HG03520 (cell line): ENCODE results near the gene LILRB4.
"Not testable (repeated sequence)": the region's sequence is repeated elsewhere in the genome, so short reads cannot be mapped to it uniquely, and the experiment has no call there.

ENCODE experiments used
- ATAC-seq: cut with Tn5 transposase; IDR thresholded peaks from one replicate; pipeline ENCODE4 v1.9.1; 2021; ENCODE audit warnings: mild to moderate bottlenecking, moderate library complexity; ENCODE audit not compliant: unreplicated experiment

The LILRB4 gene

DNA sequence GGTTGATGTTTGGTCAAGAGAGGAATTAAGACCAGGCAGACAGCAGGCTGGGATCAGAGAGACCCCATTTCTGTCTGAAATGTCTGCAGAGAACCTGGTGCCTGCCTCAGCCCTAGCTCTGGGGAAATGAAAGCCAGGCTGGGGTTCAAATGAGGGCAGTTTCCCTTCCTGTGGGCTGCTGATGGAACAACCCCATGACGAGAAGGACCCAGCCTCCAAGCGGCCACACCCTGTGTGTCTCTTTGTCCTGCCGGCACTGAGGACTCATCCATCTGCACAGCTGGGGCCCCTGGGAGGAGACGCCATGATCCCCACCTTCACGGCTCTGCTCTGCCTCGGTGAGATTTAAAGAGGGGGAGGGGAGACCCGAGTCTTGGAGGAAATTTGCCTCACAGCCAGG, at the start of gene LILRB4:
LILRB4 (plus strand) TSS at position 256 of the 400 bp plus-strand sequence; CDS start at position 305, 49 bp downstream.
- no peak for ATAC-seq

DNA sequence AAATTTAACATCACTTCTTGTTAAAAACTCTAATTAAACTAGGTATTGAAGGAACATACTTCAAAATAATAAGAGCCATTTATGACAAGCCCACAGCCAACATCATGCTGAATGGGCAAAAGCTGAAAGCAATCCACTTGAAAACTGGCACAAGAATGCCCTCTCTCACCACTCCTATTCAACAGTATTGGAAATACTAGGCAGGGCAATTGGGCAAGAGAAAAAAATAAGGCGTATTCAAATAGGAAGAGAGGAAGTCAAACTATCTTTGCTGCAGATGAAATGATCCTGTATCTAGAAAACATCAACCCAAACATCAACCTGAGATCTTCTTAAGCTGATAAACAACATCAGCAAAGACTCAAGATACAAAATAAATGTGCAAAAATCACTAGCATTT, 48.1 kb upstream of the LILRB4 start:
- ATAC-seq, result no peak

DNA sequence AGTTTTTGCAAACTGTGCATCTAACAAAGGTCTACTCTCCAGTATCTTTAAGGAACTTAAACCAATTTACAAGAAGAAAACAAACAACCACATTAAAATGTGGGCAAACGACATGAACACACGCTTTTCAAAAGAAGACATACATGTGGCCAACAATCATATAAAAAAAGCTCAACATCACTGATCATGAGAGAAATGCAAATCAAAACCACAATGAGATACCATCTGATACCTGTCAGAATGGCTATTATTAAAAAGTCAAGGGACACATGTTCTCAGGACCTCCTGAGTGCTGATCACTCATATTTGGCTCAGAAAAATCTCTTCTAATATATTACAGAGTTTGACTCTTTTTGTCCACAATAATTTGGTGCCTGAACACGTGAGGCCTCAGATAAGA, 46.7 kb upstream of the LILRB4 start:
- no peak for ATAC-seq

DNA sequence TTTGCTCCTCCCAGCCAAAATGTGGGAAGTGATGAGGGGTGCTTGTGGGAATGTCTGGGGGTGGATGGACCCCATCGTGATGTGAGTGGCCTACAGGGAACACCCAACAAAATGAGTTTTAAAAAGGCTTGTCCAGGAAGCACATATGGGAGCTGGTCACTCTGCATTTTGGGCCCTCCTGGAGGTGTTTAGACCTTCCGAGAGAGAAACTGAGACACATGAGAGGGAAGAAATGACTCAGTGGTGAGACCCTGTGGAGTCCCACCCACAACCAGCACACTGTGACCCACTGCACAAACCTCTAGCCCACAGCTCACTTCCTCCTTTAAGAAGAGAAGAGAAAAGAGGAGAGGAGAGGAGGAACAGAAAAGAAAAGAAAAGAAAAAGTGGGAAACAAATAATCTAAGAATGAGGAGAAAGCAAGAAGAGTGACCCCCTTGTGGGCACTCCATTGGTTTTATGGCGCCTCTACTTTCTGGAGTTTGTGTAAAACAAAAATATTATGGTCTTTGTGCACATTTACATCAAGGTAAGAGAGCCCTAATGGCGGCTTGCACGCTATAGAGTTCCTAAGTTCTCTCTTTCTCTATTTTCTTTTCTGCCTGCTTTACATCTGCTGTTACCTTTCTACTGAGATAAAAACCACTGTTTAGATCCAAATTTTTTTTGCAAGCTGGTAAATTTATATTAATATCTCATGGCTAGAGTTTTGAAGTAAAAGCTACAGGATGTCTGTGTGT, 45.8 kb upstream of the LILRB4 start:
- ATAC-seq, result peak; percentile 82

DNA sequence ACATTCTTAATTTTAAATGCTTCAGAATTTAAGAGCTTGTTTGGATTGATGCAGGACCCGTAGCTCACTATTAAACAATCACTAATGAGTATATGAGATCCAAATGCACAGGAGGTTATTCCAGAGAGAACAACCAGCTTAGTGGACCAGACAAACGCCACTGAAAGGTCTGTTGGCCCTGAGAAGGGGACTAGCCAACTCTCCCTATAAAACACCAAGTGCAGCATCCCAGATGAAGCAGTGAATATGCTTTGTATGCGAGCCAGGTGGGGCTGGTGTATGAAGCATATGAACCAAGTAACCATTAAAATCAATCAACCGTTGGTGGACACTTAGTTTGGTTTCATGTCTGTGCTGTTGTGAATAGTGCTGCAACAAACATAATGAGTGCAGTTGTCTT, 42.3 kb upstream of the LILRB4 start:
- no peak for ATAC-seq

DNA sequence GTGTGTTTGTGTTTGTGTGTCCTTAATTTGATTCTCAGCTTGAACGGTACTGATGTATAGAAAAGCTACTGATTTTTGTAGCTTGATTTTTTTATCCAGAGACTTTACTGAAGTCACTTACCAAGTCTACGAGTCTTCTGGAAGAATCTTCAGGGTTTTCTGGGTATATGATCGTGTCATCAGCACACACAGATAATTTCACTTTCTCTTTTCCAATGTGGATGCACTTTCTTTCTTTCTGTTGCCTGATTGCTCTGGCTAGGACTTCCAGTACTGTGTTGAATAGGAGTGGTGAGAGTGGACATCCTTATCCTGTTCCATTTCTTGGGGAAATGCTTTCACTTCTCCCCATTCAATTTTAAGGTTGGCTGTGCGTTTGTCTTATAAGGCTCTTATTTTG, 40.4 kb upstream of the LILRB4 start:
- ATAC-seq, result no peak

DNA sequence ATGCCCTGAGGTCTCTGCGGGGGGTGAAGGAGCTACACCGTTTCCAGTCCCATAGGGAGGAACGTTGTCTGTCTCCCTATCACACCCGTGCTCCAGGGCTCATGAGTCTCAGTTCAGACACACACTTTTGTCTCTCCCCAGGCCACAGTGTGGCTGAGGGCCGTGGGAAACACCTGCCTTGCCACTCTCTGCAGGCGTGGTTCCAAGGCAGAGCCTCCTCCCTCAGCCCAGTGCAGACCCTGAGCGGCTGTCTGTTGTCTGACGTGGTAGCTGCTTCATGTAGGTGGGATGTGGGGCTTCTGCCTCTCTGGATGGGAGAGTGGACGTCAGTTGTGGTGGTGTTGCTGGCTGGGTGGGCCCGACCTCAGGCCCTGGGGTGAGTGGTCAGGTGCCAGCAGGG, 38.6 kb upstream of the LILRB4 start:
- not testable (repeated sequence) for ATAC-seq

DNA sequence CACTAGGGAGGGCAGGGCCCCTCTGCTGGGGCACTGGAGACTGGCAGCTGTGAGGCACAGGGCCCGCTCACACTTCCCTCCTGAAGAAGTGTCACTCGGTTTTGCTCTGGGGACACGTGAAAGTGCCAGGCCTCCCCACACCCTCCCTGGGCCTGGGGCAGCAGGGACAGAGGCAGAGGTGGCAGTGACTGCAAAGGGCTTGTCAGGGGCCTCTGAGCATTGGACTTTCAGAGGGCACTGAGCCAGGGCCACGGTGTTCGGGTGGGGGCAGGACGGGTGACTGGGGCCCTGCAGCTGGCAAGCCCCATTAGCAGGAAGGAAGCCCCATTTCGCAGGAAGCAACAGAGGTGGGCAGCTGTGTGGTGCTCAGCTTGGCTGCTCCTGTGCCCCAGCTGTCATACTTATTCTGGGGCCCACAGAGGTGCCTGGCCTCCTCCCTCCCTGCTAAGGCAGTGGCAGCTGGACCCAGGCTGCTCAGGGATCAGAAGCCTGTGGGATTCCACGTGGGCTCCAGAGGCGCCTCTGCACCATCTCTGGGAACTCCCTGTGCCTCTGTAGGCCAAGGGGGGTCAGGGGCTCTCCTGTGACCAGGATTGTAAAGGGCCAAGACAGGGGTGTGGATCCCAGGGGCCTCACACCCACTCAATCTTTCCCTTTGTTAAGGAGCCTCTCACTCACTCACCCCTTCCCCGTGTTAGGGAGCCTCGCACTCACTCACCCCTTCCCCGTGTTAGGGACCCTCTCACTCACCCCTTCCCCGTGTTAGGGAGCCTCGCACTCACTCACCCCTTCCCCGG, 37.7 kb upstream of the LILRB4 start:
- ATAC-seq, result not testable (repeated sequence)

DNA sequence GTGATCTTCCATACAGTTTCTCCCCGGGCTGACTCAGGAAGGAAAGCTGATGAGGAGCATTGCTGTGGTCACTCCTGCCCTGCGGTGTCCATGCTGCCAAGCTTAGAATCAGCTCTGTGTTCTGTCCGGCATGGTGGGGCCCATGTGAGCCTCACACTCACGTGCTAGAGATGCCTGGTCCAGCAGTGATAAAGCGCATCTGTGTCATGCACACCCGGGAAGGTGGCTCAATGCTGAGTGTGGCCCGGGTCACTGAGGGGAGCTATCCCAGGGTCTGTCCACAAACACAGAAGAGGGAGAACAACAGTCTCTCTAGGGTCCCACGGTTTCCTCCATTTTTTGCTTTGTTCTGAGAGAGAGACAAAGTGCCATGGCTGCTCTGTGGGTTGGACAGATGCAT, 36.0 kb upstream of the LILRB4 start:
- no peak for ATAC-seq

DNA sequence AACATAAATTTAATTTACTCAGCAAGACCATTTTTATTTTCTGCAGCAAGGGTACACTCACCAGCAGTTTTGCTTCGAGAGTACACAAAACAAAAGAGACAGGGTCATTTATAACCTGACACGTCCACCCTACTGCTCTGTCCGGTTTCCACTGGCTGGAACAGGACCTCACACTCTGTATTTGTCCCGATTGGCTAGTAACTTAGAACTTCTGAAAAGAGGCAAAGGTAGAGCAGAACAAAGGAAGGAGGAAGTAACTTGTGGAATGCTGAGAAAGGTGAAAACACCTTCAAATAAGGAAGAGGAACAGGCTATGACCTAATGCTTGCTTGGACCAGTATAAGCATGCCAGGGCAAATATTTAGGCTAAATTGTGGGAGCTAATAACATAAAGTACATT, 34.9 kb upstream of the LILRB4 start:
- not testable (repeated sequence) for ATAC-seq

DNA sequence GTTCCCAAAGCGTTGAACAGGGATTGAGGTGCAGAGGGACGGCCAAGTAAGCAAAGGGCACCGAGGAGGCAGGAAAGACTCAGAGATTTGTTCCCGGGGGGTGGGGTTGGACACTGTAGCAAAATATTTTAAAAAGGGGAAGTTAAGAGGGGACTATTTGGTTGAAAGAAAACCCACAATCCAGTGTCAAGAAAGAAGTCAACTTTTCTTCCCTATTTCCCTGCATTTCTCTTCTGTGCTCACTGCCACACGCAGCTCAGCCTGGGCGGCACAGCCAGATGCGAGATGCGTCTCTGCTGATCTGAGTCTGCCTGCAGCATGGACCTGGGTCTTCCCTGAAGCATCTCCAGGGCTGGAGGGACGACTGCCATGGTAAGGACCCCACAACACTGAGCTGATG, 32.5 kb upstream of the LILRB4 start, which contains the start of gene LILRB1:
LILRB1 (plus strand) TSS at position 223 of the 400 bp plus-strand sequence. CDS start 590 bp downstream, outside the sequence.
- not testable (repeated sequence) for ATAC-seq

DNA sequence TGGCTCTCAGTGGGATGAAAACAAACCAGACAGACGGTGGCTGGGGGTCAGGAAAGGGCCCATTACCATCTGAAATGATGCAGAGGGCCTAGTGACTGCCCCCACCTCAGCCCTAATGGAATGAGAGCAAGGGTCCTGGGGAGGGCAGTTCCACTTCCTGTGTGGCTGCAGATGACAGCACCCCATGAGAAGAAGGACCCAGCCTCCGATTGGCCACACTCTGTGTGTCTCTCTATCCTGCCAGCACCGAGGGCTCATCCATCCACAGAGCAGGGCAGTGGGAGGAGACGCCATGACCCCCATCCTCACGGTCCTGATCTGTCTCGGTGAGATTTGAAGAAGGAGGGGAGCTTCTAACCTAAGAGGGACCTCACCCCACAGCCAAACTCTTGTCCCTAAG, 32.0 kb upstream of the LILRB4 start:
- no peak for ATAC-seq

DNA sequence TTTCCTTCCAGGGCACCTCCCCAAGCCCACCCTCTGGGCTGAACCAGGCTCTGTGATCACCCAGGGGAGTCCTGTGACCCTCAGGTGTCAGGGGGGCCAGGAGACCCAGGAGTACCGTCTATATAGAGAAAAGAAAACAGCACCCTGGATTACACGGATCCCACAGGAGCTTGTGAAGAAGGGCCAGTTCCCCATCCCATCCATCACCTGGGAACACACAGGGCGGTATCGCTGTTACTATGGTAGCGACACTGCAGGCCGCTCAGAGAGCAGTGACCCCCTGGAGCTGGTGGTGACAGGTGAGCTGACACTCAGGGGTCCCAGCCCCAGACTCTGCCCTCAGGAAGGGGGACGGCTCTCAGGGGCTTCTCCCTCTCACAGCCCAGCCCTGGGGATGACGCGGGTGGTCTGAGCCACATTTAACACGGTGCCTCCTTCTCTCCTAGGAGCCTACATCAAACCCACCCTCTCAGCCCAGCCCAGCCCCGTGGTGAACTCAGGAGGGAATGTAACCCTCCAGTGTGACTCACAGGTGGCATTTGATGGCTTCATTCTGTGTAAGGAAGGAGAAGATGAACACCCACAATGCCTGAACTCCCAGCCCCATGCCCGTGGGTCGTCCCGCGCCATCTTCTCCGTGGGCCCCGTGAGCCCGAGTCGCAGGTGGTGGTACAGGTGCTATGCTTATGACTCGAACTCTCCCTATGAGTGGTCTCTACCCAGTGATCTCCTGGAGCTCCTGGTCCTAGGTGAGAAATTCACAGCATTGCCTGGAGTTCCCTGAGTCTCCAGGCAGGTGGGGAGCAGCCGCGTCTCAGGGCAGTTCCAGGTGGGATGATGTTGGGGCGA, 31.1 kb upstream of the LILRB4 start:
- not testable (repeated sequence) for ATAC-seq

DNA sequence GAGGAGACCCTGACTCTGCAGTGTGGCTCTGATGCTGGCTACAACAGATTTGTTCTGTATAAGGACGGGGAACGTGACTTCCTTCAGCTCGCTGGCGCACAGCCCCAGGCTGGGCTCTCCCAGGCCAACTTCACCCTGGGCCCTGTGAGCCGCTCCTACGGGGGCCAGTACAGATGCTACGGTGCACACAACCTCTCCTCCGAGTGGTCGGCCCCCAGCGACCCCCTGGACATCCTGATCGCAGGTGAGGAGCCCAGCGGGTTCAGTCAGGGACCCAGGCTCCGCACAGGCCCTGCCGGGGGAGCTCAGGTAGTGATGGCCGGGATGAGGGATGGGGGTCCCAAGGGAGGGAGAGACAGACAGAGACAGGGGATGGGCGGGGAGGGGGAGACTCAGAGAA, 30.3 kb upstream of the LILRB4 start:
- ATAC-seq, result not testable (repeated sequence)

DNA sequence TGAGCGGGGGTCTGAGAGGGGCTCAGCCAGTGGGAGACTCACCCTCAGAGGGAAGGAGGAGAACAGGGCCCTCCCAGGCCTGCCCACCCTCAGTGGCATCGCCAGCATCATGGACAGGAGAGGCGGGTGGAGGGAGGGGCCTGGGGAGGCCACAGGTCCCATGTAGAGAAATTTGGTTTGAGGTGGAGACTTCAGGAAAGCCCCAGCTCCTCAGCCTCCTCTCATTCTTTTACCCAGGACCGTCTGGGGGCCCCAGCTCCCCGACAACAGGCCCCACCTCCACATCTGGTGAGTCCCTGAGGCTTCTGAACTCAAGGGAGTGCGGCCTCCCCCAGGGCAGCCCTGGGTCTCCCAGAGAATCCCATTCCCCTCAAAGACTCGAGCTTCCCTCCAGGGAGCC, 29.4 kb upstream of the LILRB4 start:
- ATAC-seq, result no peak

DNA sequence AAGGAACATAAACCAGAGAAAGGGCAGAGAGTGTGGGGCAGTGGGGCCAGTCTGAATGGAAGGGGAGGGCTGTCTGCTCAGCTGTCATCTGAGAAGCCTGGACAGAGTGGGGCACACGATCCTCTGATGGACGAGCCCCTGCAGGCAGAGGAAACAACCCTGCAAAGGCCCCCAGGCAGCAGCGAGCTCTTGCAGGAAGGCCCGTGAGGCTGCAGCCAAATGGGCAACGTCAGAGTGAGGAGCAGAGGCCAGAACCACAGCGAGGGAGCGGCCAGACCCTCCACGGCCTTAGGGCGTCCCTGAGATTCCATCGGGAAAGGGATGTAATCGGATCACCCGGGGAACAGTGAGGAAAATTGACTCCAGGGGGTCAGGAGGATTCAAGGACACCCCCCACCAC, 26.7 kb upstream of the LILRB4 start:
- not testable (repeated sequence) for ATAC-seq

DNA sequence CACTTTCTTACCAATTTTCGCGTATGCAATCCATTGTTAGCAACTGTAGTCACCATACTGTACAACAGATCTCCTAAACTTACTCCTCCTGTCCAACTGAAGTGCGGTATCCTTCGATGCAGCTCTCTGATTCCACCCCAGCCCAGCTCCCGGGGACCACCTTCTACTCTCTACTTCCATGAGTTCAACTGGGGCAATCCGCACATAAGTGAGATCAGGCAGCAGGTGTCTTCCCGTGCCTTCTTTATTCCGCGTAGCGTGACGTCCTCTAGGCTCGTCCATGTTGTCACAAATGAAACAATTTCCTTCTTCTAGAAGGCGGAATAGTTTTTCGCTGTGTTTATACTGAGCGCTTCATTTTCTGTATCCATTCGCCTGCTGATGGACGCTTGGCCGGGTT, 24.1 kb upstream of the LILRB4 start:
- no peak for ATAC-seq

DNA sequence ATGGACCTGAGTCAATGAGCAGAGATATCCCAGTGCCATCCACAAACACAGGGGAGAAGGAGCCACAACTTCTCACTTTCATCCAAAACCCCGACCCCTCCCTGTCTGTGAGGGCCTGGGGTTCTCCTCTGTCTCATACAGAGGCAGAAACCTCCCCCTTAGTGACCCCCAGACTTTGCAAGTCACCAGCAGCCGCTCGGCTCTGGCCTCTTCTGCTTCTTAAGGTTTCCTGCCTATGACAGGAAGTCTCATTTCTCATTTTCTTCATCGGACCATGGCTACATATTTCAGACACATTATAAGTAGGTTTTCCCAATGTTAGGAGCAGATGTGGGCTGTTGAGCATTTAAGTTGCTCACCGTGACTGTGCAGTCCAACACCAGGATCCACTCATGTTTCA, 19.8 kb upstream of the LILRB4 start:
- ATAC-seq, result not testable (repeated sequence)

DNA sequence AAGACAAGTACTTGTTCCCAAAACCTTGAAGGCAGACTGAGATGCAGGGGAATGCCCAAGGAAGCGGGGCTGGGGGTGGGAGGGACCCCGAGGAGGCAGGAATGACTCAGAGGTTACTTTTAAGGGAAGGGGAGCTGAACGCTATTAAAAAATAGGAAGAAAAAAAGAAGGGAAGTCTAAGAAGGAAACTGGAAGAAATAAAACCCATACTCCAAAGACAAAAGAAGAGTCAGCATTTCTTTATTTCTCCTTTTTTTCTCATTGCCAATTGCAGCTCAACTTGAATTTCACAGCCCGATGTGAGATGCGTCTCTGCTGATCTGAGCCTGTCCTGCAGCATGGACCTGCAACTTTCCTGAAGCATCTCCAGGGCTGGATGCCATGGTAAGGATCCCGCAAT, 19.2 kb upstream of the LILRB4 start:
- ATAC-seq, result not testable (repeated sequence)

DNA sequence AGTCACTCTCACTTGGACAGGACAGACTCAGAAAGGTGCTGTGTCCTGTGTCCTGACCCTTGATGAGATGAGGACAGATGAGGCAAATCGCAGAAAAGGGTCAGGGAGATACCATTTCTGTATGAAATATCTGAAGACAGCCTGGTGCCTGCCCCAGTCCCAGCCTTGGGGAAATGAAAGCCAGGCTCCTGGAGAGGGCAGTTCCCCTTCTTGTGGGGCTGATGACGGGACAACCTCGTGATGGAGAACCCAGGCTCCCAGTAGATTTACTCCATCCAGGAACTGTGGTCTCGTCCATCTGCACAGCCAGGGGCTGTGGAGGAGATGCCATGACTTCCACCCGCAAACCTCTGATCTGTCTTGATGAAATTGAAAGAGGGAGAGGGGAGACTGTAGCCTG, 18.7 kb upstream of the LILRB4 start:
- no peak for ATAC-seq

DNA sequence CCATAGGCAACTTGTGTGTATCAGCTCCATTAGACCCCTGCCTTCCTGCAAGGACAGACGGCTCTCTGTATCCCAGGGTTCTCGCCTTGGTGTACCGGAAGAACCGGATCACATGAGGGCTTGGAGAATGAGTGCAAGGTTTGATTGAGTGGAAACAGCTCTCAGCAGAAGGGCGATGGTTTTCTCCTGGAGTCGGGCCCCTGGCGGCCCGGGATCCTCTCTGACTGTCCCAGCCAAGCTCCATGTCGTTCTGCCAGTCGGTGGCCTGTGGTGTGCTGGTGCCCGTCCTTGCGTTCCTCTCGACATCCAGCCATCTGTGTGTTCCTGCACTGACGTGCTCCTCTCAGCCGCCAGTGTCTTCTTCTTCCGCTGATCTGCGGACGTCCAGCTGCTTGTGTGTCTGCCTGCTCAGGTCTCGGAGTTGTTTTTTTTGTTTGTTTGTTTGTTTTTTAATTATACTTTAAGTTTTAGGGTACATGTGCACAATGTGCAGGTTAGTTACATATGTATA, 16.4 kb upstream of the LILRB4 start:
- ATAC-seq, result no peak
